ENCODE data around the gene CHCHD2. TPM values are rescaled to one million over a fixed set of nuclear protein-coding genes. Genes with fewer than 3 reads are reported as not detected.

Gene CHCHD2
- total and polyA plus RNA-seq, 2 of the 13 experiments (the other 11 are each of a cell fraction or from before 2014, with no cell fraction given): 330 to 572 TPM

- TF ChIP-seq, protein P1, sequence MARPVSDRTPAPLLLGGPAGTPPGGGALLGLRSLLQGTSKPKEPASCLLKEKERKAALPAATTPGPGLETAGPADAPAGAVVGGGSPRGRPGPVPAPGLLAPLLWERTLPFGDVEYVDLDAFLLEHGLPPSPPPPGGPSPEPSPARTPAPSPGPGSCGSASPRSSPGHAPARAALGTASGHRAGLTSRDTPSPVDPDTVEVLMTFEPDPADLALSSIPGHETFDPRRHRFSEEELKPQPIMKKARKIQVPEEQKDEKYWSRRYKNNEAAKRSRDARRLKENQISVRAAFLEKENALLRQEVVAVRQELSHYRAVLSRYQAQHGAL (CRISPR knock-in tag; IDR thresholded peaks at IDR 0.05; ENCODE audit: not compliant biosample characterization): no peak
- TF ChIP-seq PCBP2 (optimal IDR thresholded peaks at IDR 0.05; ENCODE audit: low read depth, low read length, poor library complexity, severe bottlenecking) (no peak), FOXK1 (CRISPR knock-in tag; IDR thresholded peaks at IDR 0.05; ENCODE audit: borderline replicate concordance, low read depth) (peak; percentile 68; the same call in 1 of the 2 replicates), SOX6 (IDR thresholded peaks at IDR 0.05) (no peak), SOX6 (CRISPR knock-in tag; IDR thresholded peaks at IDR 0.05) (no peak), ZNF205 (CRISPR knock-in tag; IDR thresholded peaks at IDR 0.05) (0 out of 2 replicates have a peak, but pooled peaks have one; percentile 51), SMARCC2 (IDR thresholded peaks at IDR 0.05) (no peak), DMTF1 (CRISPR knock-in tag; IDR thresholded peaks at IDR 0.05) (no peak), ZNF180 (CRISPR knock-in tag; IDR thresholded peaks at IDR 0.05; ENCODE audit: borderline replicate concordance, low read depth) (no peak), ZNF737 (CRISPR knock-in tag; IDR thresholded peaks at IDR 0.05; ENCODE audit: borderline replicate concordance) (no peak), CENPX (CRISPR knock-in tag; IDR thresholded peaks at IDR 0.05) (no peak), NFATC3 (CRISPR knock-in tag; IDR thresholded peaks at IDR 0.05) (no peak), ZNF558 (CRISPR knock-in tag; IDR thresholded peaks at IDR 0.05; ENCODE audit: borderline replicate concordance) (peak; percentile 65; the same call in 1 of the 2 replicates), E2F2 (CRISPR knock-in tag; IDR thresholded peaks at IDR 0.05; ENCODE audit: borderline replicate concordance) (no peak), EZH2 (conservative IDR thresholded peaks at IDR 0.05; ENCODE audit: low read depth, low read length) (no peak), MXD1 (CRISPR knock-in tag; IDR thresholded peaks at IDR 0.05) (peak; percentile 82; the same call in 1 of the 2 replicates), ZNF75D (CRISPR knock-in tag; IDR thresholded peaks at IDR 0.05; ENCODE audit: borderline replicate concordance) (no peak), FOXM1 (CRISPR knock-in tag; IDR thresholded peaks at IDR 0.05) (no peak)
- TF ChIP-seq, protein P2, sequence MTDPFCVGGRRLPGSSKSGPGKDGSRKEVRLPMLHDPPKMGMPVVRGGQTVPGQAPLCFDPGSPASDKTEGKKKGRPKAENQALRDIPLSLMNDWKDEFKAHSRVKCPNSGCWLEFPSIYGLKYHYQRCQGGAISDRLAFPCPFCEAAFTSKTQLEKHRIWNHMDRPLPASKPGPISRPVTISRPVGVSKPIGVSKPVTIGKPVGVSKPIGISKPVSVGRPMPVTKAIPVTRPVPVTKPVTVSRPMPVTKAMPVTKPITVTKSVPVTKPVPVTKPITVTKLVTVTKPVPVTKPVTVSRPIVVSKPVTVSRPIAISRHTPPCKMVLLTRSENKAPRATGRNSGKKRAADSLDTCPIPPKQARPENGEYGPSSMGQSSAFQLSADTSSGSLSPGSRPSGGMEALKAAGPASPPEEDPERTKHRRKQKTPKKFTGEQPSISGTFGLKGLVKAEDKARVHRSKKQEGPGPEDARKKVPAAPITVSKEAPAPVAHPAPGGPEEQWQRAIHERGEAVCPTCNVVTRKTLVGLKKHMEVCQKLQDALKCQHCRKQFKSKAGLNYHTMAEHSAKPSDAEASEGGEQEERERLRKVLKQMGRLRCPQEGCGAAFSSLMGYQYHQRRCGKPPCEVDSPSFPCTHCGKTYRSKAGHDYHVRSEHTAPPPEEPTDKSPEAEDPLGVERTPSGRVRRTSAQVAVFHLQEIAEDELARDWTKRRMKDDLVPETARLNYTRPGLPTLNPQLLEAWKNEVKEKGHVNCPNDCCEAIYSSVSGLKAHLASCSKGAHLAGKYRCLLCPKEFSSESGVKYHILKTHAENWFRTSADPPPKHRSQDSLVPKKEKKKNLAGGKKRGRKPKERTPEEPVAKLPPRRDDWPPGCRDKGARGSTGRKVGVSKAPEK (CRISPR knock-in tag; IDR thresholded peaks at IDR 0.05; ENCODE audit: borderline replicate concordance): no peak
These were observed at the start of gene CHCHD2 (continued) for GRCh38 chr7:56106108-56107073.

Data from HepG2 (cell line).